ENCODE data around the gene NFYC. TPM values are rescaled to one million over a fixed set of nuclear protein-coding genes. Genes with fewer than 3 reads are reported as not detected.

Gene NFYC
- total RNA-seq, 1 donor from 2014 or later: 51.1 TPM

GRCh38 chr1:40740039-40740996, 48.8 kb downstream of the NFYC start:
- Histone ChIP-seq H3K4me1 (ENCODE audit: insufficient read depth, low read length) (peaks cover 3% of the 10 kb centered on the region), H3K79me2 (ENCODE audit: insufficient read depth, low read length) (peaks cover 45% of the 10 kb centered on the region), H2AFZ (ENCODE audit: low read depth, low read length) (no peak overlapping the region), H3K4me3 (ENCODE audit: insufficient read depth, low read depth, low read length) (no peak overlapping the region), H4K20me1 (ENCODE audit: insufficient read depth, low read length) (peaks cover 26% of the 10 kb centered on the region), H3K27me3 (ENCODE audit: insufficient read depth, low read length) (no peaks in the 10 kb centered on the region), H3K9me3 (ENCODE audit: insufficient read depth, low read depth, low read length) (peaks cover 2% of the 10 kb centered on the region), H3K9ac (ENCODE audit: low read length) (no peak overlapping the region), H3K27ac (ENCODE audit: low read depth, low read length) (no peak overlapping the region), H3K36me3 (ENCODE audit: insufficient read depth, low read length) (peaks cover 23% of the 10 kb centered on the region), H3K4me2 (ENCODE audit: low read length) (no peak overlapping the region)
- DNase-seq (ENCODE audit: low read depth) (no peak), FAIRE-seq (no peak)
- peaks cover 28% of the 10 kb centered on the region for H3K36me3 Mint-ChIP-seq (ENCODE audit: low read depth, unreplicated experiment)
- H3K4me3 Mint-ChIP-seq (ENCODE audit: unreplicated experiment): no peak overlapping the region
- no peak overlapping the region for H3K27ac Mint-ChIP-seq (ENCODE audit: unreplicated experiment)
- H3K9me3 Mint-ChIP-seq (ENCODE audit: unreplicated experiment): no peaks in the 10 kb centered on the region
- TF ChIP-seq CTCF (IDR thresholded peaks at IDR 0.05; ENCODE audit: insufficient read depth, low read depth, low read length): no peak
- no peak for TF ChIP-seq EZH2 (IDR thresholded peaks at IDR 0.05; ENCODE audit: insufficient read depth, low read length)
- H3K4me1 Mint-ChIP-seq (ENCODE audit: low read depth, unreplicated experiment): peaks cover 15% of the 10 kb centered on the region
- no peaks in the 10 kb centered on the region for H3K27me3 Mint-ChIP-seq (ENCODE audit: low read depth, unreplicated experiment)

GRCh38 chr1:40740997-40741736, 49.7 kb downstream of the NFYC start:
- Histone ChIP-seq H2AFZ (ENCODE audit: low read depth, low read length) (no peak overlapping the region), H3K4me2 (ENCODE audit: low read length) (no peak overlapping the region), H3K4me1 (ENCODE audit: insufficient read depth, low read length) (peaks cover 3% of the 10 kb centered on the region), H3K27ac (ENCODE audit: low read depth, low read length) (no peak overlapping the region), H4K20me1 (ENCODE audit: insufficient read depth, low read length) (peaks cover 29% of the 10 kb centered on the region), H3K9me3 (ENCODE audit: insufficient read depth, low read depth, low read length) (no peaks in the 10 kb centered on the region), H3K4me3 (ENCODE audit: insufficient read depth, low read depth, low read length) (no peak overlapping the region), H3K36me3 (ENCODE audit: insufficient read depth, low read length) (peaks cover 23% of the 10 kb centered on the region), H3K27me3 (ENCODE audit: insufficient read depth, low read length) (no peaks in the 10 kb centered on the region), H3K9ac (ENCODE audit: low read length) (no peak overlapping the region), H3K79me2 (ENCODE audit: insufficient read depth, low read length) (peaks cover 44% of the 10 kb centered on the region)
- TF ChIP-seq EZH2 (IDR thresholded peaks at IDR 0.05; ENCODE audit: insufficient read depth, low read length): no peak
- no peak for TF ChIP-seq CTCF (IDR thresholded peaks at IDR 0.05; ENCODE audit: insufficient read depth, low read depth, low read length)
- Mint-ChIP-seq H3K4me1 (ENCODE audit: low read depth, unreplicated experiment) (peaks cover 18% of the 10 kb centered on the region), H3K27ac (ENCODE audit: unreplicated experiment) (no peak overlapping the region), H3K4me3 (ENCODE audit: unreplicated experiment) (no peak overlapping the region), H3K36me3 (ENCODE audit: low read depth, unreplicated experiment) (peaks cover 31% of the 10 kb centered on the region), H3K27me3 (ENCODE audit: low read depth, unreplicated experiment) (no peaks in the 10 kb centered on the region), H3K9me3 (ENCODE audit: unreplicated experiment) (no peaks in the 10 kb centered on the region)
- FAIRE-seq: no peak
- DNase-seq (ENCODE audit: low read depth): no peak

All from astrocyte (in vitro differentiated cells and primary cell).